ENCODE results near the gene INTS1.

The INTS1 gene

DNA sequence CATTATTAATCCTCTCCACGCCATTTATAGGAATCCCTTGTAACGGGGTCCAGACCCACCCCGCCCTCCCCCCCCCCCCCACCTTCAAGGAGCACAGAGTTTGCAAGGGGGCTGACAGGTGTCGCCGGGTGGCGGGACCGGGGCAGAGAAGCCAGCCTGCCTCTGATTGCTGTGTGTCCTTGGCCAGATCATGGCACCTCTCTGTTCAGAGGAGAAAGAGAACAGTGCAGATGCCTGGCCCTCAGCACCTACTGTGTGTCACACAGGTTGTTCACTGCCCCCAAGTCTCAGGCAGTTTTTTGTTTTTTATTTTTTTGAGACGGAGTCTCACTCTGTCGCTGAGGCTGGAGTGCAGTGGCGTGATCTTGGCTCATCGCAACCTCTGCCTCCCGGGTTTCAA lies 39.5 kb downstream of the INTS1 start:
- no peak for DNase-seq (ENCODE audit: low read depth, low spot score)

DNA sequence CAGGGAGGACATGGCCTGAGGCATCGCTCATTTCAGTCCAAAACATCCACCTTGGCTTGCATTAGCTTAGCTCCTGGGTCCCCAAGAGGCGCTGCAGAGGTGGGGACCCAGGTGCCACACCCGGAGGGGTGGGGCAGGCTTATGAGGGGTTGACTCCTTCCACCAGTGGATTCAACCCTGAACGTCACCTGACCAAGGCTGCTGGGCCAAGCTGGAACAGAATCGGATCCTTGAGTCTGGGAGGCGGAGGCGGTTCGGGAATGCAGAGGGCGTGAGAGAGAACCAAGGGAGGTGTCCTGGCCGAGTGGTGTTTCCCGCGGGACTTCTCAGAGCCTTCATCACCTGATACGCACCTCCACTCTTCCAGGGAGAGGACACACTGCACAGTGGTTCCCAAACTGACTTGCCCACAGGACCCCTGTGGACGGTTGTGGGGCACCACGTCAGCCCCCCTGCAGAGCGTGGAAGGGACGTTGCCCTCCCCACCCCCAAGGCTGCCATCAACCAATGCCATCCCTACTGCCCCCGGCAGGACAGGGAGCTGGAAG lies 40.4 kb downstream of the INTS1 start:
- DNase-seq (ENCODE audit: low read depth, low spot score): no peak

DNA sequence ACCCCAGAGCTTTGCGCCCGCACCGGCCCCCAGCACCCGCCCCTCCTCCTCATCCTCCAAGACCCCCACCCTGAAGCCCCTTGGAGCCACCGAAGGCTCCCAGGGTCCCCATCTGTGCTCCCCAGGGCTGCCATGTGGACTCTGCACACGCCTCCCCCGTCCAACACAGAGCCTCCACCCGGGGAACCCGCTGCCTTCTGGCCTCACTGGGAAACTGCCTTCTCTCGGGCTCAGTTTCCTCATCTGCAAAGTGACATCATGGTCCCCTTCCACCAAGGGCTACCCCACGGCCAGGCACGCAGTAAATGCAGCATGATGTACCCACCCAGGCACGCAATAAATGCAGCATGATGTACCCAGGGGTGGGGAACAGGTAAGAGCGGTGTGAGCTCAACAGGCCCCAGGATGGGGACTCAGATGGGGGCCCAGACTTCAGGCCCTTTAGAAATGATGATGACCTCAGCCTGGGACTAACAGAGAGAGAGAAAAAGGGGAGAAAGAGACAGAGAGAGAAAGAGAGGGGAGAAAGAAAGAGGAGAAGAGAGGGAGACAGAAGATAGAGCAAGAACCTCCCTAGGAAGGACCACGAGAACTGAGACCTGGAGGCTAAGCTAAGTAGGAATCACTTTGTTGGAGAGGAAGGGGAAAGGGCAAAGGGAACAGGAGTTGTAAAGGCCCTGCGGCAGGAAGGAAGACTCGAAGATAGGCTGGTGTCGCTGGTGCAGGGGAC lies 42.4 kb downstream of the INTS1 start:
- no peak for DNase-seq (ENCODE audit: low read depth, low spot score)

DNA sequence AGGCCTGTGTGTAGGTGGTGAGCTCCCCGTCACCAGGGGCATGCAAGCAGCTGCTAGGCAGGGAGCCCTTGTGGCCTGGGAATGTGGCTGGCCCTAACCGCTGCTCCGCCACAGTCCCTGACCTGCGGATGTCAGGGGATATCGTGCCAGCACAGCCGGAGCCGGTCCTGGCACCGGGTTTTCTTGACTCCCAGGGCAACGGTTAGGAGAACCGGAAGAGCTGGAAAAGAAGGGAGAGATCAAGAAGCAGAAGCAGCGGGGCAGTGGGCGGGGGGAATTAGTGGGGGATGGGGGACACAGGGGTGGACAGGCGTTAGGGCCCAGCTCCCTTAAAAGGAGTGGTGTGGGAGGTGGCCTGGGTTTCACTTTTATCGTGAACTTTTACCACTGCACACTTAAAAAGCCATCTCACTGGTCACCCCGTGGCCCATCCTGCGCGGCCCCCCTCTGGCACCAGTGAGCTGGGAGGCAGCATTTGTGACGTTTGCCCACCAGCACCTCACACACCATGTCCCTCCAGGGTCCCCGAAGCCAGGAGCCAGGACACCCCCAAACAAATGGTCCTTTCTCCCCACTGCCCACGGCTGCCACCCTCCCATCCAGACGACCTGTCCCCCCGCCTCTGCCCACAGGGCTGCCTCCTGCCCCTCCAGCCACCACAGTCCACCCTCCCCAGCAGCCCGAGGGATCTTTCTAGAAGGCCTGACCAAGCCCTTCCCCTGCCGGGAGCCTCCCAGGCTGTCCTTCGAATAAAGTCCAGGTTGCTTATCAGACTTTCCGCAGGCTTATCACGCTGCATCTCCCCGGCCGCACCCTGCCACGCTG lies 43.2 kb downstream of the INTS1 start:
- DNase-seq (ENCODE audit: low read depth, low spot score): no peak

DNA sequence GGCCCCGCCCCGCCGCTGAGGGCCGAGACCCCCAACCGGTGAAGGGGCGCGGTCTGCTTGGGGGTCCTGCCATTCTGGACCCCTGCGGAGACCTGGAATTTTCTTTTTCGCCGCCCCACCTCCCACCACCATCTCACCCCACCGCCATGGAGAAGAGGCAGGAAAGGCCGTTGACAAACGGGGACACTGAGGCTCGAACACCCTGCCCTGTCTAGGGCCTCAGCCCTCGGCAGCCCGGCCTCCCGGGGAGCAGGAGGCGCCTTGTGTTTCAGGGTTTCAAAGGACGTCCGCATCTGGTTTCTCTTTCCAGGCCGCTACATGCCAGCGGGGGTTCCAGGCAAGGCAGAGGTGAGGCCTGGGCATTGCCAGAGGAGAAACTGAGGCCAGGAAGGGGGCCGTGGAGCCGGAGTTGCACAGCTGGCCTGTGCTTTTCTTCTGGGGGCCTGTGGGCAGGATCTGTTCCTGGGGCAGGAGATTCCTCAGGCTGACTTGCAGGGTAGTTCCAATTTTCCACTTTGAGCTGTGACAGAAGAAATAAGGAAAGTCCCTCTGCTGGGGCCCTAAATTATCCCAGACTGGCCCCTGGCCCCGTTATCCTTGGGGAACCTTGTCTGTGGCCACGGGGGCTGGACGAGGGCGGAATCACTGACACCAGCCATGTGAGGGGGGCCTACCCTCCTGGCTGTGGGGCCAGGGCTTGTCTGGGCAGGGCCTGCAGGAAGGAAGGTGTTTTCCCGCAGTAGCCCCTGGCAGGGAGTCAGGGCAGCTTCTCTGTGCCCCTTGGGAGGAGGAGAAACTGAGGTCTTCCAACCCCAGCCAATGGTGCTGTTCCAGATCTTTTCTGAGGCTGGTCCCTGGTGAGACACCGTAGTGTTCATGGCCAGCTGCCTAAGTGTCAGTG lies 44.0 kb downstream of the INTS1 start:
- no peak for DNase-seq (ENCODE audit: low read depth, low spot score)

DNA sequence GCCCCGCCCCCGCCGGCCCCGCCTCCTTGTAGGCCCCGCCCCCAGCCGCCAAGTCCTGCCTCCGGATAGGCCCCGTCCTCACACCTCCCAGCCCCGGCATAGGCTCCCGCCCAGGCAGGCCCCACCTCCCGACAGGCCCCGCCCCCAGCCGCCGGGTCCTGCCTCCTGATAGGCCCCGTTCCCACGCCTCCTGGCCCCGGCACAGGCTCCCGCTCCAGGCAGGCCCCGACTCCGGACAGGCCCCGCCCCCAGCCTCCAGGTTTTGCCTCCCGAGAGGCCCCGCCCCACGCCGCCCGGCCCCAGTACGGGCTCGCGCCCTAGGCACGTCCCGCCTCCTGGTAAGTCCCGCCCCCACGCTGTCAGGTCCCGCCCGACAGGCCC lies 44.7 kb downstream of the INTS1 start:
- peak; percentile 96 for DNase-seq (ENCODE audit: low read depth, low spot score)

DNA sequence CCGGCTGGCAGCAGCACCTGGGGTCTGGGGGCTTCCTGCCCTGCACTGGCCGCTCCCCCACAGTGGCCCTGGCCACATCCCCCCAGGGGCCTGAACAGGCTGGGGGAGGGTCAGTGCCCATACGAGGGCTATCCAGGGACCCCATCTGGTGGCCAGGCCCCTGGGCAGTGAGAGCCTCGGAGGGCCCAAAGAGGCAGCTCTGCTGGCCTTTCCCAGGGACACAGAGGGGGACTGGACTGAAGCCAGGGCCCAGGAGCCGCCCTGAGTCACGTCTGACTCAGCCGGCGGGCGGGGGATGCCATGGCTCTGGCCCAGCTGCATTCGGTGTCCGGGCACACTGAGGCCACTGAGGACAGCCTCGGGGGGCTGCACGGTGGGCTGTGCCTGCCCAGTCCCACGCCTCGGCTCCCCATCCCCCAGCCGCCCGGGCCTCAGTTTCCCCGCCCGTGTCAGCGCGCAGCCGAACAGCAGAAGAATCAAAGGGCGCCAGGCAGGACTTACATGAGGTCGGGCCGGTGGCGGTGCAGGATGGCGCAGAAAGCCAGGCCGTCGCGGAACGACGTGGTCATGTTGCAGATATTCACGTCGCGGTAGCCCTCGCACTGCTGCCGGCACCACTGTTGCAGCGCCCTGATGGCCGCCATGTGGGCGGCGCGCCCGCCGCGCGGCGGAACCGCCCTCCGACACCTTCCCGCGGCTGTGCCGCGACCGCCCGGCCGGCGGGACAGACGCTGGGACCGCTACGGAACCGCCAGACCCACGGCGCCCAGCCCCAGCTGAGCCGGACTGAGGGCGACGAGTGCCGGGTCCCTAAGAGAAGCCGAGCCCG lies 45.3 kb downstream of the INTS1 start, which contains the start of gene MICALL2:
TSS of gene MICALL2 (minus strand) at position 788 of the 829 bp plus-strand sequence. CDS start at position 644, 144 bp downstream.
- peak; percentile 60 for DNase-seq (ENCODE audit: low read depth, low spot score)

DNA sequence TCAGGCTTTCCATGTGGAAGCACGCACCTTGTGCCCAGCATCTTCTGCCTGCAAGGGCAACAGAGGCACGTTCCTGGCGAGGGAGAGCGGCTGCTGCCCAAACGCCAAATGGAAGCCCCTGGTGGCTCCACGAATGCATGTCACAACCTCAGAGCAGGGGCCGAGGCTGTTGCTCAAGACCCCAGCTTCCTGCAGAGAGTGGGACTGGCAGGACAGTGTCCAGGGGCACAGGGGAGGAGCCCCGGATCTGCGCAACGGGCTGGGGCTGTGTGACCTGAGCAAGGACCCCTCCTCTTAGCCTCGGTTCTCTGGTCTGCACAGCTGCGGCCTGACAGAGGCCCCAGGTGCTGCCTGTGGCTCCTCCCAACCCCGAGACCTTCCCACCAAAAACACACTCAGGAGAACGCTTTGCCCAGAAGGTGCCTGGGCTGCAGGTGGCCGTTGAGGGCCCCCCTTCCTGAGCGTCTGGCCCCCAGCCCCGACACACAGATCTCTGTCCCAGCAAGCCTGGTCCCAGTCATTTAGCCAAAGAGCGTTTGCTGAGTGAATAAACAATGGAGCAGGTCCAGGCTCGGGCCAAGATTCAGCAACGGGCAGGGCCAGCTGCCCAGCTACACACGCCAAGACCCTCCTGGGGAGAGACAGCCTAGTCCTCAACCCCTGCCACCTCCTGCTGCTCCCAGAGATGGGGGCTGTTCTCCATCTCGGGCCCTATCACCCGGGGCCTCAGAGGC lies 46.1 kb downstream of the INTS1 start:
- no peak for DNase-seq (ENCODE audit: low read depth, low spot score)

DNA sequence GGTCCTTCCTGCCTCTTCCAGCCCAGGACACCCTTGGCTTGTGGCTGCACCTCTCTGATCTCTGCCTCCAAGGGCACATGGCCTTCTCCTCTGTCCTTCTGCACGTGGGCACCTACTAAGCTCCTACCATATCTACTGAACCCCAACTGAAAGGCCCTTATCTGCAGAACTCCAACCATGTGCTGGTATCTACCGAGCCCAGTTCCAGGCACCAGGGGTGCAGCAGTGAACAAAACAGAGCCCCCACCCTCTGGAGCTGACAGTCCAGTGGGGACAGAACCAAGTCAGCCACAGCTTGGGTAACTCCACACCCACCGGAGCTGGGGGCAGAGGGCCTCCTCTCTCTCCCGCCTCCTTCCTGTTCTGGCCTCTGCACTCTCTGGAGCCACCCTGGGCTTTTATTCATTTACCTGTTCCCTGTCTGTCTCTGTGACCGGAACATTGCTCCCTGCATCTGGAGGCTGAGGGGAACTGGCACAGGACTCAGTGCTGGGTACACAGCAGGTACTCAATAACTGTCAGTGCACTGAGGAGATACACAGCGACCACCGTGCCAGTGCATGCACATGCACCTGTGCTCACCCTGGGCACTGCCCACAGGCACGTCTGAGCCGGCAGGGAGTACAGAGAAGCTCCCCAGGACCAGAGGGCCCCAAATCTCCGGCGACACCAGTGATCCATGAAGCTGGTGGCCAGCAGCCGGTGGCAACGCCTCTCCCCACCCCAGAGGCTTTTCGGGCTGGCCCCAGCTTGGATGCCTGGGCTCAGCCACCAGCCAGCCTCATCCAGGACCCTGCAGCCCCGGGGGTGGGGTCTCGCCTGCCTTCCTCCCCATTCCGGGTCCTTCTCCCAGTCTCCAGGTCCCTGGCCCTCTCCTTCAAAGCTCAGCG lies 46.9 kb downstream of the INTS1 start:
- no peak for DNase-seq (ENCODE audit: low read depth, low spot score)

DNA sequence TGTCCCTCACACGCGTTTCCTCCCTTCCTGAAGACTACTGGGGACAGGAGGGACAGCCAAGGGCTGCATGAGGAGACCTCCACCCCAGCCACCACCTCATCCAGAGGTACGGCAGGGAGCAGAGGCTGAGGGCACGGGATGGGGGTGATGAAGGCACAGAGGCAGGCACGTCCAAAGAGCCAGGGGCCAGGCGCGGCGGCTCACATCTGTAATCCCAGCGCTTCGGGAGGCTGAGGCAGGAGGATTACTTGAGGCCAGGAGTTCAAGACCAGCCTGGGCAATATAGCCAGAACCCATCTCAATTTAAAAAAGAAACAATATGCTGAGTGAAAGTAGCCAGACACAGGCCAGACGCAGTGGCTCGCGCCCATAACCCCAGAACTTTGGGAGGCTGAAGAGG lies 48.2 kb downstream of the INTS1 start:
- no peak for DNase-seq (ENCODE audit: low read depth, low spot score)

DNA sequence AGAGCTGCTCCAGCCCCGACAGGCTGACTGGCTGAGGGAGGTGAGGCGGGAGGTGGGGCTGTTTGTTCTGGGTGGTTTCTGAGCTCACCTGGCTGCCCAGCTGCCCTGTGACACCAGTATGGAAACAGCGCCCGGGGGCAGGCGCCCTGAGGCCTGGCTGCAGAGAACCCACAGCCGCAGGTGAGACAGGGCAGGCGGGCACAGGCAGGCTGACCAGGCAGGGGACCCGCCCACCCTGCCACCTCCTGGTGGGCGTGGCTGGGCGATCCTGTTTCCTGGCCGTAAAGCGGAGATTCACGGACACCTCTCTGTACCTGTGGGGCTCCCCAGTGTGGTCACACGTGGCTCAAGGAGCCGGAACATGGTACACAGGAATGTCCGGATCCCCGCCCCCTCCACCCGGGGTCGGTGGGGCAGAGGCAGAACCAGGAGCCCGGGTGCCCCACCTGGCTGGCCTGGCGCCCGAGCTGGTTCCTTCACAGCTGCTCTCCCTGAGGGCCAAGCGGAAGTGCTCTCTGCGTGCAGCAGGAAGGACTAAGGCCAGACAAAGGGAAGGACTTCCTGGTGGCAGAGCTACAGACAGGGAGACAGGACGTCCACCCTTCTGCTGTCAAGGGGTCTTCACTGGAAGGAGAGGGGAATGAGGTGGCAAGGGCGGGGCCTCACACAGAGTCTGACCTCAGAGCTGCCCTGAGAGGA lies 48.8 kb downstream of the INTS1 start:
- DNase-seq (ENCODE audit: low read depth, low spot score): no peak

DNA sequence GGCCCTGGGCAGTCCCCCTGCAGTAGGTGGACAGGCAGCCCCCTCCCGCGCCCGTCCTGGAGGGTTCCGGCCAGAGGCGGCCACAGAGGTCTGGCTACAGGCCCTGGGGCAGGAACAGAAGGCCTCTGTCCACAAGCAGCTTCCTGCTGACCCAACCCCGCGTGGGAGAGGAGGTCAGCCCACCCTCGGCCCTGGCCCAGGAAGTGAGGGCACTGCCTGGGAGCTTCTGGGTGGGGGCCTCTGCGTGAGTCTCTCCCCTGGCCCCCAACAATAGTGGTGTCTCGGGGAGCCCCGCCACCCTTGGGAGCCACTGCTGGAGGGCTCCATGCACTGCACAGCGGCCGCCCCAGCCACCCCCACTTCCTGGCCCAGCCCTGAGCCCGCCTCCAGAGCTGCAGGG lies 49.6 kb downstream of the INTS1 start:
- no peak for DNase-seq (ENCODE audit: low read depth, low spot score)

DNA sequence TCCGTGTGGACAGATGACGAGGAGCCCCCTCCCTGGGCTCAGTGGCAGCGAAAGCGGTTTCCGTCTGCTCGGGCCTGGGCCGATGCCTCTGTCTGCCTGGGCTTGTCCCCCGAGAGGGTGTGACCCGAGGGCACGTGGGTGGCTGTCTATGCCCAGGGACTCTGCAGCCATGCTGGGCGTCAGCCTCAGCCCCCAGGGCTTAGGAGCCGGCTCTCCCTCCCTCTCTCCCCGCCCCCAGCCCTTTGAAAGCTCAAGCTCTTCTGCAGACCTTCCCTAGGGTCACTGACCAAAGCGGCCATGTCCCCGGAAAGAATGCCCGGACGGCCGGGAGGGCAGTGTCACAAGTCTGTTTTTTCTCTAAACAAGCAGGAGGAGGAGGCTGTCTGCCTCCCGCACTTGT lies 52.0 kb downstream of the INTS1 start:
- no peak for DNase-seq (ENCODE audit: low read depth, low spot score)

DNA sequence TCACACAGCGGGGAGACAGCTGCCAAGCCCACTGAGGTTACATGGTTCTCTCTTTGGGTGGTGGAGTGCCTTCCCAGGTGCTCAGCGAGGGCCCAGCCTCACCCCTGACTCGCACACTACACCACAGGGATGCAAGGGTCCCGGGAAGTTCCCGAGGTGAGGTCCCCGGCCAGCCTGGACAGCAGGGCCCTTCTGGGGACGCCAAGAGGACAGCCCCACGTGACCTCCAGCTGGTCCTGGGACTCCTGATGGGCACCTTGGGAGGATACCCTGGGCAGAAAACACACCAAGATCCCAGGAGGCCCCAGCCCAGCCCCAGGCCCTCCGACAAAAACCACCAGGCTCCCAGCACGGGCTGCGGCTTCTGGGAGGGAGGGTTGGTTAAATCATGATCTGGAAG lies 53.2 kb downstream of the INTS1 start:
- no peak for DNase-seq (ENCODE audit: low read depth, low spot score)

DNA sequence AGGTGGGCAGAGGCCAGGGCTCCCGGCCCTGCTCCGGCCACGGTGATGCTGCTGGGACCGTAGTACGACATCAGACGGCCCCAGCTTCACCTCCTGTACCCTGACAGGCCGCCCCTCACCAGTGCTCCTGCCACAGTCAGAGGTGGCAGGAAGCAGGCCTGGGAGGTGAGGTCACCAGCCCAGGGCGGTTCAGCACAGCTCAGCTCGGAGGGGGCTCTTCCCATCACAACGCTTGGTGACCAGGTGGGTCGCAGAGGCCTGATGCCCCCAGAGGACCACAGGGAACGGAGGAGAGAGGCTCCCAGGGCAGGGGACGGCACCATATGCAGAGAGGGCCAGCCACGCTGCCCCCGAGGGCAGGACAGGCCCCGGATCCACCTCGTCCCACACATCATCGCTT lies 53.8 kb downstream of the INTS1 start:
- no peak for DNase-seq (ENCODE audit: low read depth, low spot score)

DNA sequence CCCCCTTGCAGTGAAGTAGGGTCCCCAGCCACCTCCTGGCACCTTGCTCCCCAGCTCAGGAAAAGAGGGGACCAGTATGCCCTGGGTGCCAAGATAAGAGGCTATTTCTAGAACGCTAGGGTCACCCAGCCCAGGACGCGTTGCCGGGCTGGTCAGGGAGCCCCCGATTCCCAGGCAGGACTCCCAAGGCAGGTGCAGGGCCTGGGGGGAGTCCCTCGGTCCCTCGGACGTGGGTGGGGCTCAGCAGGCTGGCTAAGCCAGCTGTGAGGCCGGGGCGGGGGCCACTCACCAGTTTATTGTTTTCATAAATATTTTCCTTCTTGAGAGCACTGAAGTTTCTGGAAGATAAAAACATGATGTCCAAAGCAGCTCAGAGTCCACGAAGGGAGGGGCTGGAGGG lies 54.2 kb downstream of the INTS1 start:
- DNase-seq (ENCODE audit: low read depth, low spot score): no peak

DNA sequence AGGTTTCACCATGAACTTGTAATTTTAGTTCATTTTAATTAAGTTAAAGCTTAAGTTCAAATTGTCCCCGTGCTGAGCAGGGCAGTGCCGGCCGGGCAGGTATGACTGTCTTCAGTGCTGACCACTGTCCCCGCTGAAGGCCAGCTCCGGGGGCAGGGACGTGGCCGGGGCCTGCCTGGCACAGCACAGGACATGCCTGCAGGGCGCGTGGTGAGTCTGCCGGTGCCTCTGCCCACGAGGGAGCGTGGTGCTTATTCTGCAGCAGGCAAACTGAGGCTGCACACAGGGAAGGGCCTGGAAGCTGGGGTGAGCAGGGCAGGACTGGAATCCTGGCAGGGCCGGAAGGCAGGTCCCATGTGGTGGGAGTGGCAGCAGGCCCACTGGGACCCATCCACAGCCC lies 54.7 kb downstream of the INTS1 start:
- DNase-seq (ENCODE audit: low read depth, low spot score): no peak

DNA sequence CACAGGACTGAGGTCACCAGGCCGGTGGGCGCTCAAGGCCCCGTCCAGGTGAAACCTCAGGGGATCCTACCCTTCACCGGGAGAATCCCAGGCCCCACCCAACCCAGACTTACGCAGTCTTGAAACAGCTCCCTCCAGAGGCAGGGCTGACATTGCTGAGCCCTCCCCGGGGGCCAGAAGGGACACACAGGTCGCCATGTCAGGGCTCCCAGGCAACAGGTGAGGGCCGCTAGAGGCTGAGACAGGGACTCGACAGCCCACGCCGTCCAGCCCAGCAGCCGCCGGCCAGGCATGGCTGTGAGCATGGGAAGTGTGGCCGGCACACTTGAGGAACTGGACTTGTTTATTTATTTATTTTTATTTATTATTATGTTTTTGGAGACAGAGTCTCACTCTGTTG lies 55.2 kb downstream of the INTS1 start:
- no peak for DNase-seq (ENCODE audit: low read depth, low spot score)

Measured in brain pericyte (primary cell).